Measurements from ENCODE around the gene ARRDC2.

Gene ARRDC2

DNA sequence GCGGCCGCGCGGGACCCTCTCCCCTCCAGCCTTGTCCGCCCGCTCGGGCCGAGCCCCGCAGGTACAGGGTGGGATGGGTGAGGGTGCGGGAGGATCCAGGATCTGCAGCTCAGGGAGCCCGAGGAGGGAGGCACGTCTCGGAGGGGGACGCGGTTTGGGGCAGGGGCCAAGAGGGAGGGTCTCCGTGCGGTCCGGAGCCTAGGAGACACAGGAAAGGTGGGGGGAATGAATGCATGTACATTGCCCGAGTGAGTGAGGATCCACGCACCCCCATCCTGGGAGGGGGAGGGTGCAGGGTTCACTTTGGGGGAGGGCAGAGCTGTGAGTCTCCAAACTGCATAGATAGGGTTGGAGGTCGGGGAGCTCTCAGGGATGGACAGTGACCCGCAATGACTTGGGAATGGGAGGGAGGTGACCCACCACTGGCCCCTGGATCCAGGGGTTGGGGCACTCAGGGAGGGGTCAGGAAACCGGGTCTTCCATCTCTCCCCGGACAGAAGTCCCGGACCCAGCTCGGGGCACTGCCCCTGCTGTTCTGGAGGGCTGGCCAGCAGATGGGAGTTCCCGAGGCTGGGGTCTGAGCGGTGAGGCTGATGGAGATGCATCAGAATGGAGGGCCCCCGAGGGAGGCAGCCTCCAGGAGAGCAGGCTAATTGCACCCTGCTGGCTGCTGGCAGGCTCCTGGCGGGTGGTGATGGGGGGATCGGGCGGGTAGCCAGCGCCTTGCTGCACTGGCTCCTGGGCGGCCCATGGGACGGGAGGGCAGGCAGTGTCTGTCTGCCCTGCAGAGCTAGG, 40.5 kb upstream of the ARRDC2 start:
- H3K4me3 ChIP-seq (ENCODE audit: low read depth, low read length) = peak overlapping the region; percentile 32; the same call in 1 of the 2 replicates
- TF ChIP-seq, protein P1, sequence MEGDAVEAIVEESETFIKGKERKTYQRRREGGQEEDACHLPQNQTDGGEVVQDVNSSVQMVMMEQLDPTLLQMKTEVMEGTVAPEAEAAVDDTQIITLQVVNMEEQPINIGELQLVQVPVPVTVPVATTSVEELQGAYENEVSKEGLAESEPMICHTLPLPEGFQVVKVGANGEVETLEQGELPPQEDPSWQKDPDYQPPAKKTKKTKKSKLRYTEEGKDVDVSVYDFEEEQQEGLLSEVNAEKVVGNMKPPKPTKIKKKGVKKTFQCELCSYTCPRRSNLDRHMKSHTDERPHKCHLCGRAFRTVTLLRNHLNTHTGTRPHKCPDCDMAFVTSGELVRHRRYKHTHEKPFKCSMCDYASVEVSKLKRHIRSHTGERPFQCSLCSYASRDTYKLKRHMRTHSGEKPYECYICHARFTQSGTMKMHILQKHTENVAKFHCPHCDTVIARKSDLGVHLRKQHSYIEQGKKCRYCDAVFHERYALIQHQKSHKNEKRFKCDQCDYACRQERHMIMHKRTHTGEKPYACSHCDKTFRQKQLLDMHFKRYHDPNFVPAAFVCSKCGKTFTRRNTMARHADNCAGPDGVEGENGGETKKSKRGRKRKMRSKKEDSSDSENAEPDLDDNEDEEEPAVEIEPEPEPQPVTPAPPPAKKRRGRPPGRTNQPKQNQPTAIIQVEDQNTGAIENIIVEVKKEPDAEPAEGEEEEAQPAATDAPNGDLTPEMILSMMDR (IDR thresholded peaks at IDR 0.05; ENCODE audit: insufficient read depth, low read length, missing control alignments) = no peak
- no peak for DNase-seq (ENCODE audit: low read depth, low spot score)
- CTCF ChIA-PET = interaction anchor here (0.9 kb wide), 1 partner anchor 21 kb away, joined by 3 read pairs; no protein-coding TSS in a partner anchor
- POLR2A ChIA-PET = no interaction called here

DNA sequence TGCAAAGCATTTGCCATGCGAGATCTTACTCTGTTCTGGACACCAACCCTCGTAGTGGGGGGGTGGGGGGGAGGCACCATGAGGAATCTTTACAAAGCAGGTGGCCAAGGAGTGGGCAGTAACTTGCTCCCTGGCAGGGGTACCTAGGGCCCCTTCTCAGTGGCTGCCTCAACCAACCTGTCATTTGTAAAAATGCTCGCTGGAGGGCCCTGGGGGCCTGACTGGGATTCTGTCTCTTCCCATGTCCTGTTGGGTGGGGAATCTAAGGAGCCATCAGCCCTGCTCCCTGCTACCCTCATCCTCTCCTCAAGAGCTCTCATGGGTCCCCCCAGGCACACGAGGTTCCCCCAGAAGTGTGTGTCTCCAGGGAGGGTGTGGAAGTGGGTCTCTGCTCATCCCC, 39.6 kb upstream of the ARRDC2 start:
- TF ChIP-seq, protein P1 (IDR thresholded peaks at IDR 0.05; ENCODE audit: insufficient read depth, low read length, missing control alignments) = no peak
- no peak for DNase-seq (ENCODE audit: low read depth, low spot score)
- ChIA-PET CTCF (interaction anchor here (1.1 to 1.4 kb wide), 3 partner anchors 20 to 29 kb away, joined by 3 to 5 read pairs (median 4); no protein-coding TSS in a partner anchor), POLR2A (no interaction called here)
- H3K4me3 ChIP-seq (ENCODE audit: low read depth, low read length) = no peak overlapping the region

DNA sequence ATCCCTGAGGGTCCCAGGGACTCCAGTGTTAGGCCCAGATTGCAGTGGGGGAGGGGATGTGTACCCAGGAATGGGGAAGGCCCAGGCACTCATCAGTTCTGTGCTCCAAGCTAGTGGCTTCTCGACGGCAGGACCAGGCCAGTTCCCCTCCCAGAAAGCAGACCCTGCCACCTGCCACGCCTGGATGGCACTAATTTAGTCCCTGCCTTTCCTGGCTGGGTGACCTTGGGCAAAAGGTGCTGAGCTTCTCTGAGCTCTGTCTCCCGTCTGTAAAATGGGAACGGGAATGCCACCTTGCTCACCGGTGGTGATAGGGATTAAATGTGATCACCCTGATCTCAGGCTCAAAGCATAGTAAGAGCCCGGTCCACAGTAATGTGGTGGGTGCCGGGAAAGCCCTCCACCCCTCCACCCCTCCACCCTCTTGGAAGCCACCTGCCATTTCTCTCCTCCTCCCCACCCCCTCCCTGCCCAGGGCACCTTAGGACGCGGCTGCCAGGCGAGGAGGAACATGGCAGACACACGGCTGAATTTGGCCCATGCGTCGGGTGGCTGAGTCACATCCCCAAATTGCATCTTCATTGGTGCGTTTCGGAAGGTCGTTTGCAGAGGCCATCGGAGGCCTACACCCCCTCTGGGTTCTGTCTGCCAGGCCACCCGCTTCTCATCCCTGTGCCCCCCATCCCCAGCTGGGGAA, 38.7 kb upstream of the ARRDC2 start:
- TF ChIP-seq, protein P1 (IDR thresholded peaks at IDR 0.05; ENCODE audit: insufficient read depth, low read length, missing control alignments) = no peak
- ChIA-PET CTCF (interaction anchor here (1.1 to 1.4 kb wide), 3 partner anchors 21 to 28 kb away, joined by 3 to 5 read pairs (median 4); no protein-coding TSS in a partner anchor), POLR2A (no interaction called here)
- DNase-seq (ENCODE audit: low read depth, low spot score) = no peak
- H3K4me3 ChIP-seq (ENCODE audit: low read depth, low read length) = no peak overlapping the region

DNA sequence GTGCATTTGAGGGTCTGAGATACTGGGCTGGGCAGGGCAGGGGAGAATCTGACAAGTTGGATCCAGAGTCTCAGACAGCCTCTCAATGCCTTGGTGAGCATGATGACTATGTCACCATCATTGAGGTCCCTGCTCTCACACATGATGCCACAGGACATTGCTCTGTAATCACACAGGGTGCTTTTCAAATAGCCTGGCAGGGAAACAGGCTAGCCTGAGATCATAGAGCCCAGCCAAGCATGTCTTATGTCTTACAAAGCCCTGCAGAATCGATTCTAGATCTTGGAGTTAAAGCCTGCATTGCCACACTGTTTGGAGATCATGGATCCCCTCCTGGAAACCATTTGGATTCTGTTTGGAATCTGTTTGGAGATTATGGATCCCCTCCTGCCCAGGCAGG, 35.7 kb upstream of the ARRDC2 start:
- POLR2A ChIA-PET = no interaction called here
- TF ChIP-seq, protein P1 (IDR thresholded peaks at IDR 0.05; ENCODE audit: insufficient read depth, low read length, missing control alignments) = no peak
- CTCF ChIA-PET = interaction anchor here (2.3 kb wide), 1 partner anchor 24 kb away, joined by 6 read pairs; no protein-coding TSS in a partner anchor
- no peak for DNase-seq (ENCODE audit: low read depth, low spot score)
- no peak overlapping the region for H3K4me3 ChIP-seq (ENCODE audit: low read depth, low read length)

DNA sequence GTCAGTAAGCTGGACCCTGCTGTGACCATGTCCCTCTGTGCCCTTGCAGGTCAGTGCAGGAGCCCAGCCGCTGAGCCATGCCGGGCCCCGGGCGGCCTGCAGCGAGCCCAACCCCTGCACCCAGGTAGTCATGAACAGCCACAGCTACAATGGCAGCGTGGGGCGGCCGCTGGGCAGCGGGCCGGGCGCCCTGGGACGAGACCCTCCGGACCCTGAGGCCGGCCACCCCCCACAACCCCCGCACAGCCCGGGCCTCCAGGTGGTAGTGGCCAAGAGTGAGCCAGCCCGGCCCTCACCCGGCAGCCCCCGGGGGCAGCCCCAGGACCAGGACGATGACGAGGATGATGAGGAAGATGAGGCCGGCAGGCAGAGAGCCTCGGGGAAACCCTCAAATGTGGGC, 34.2 kb upstream of the ARRDC2 start:
- no peak overlapping the region for H3K4me3 ChIP-seq (ENCODE audit: low read depth, low read length)
- DNase-seq (ENCODE audit: low read depth, low spot score) = no peak
- TF ChIP-seq, protein P1 (IDR thresholded peaks at IDR 0.05; ENCODE audit: insufficient read depth, low read length, missing control alignments) = no peak
- POLR2A ChIA-PET = no interaction called here
- CTCF ChIA-PET = interaction anchor here (1.2 to 2.3 kb wide), 3 partner anchors 22 to 36 kb away, joined by 3 to 6 read pairs (median 5); no protein-coding TSS in a partner anchor

DNA sequence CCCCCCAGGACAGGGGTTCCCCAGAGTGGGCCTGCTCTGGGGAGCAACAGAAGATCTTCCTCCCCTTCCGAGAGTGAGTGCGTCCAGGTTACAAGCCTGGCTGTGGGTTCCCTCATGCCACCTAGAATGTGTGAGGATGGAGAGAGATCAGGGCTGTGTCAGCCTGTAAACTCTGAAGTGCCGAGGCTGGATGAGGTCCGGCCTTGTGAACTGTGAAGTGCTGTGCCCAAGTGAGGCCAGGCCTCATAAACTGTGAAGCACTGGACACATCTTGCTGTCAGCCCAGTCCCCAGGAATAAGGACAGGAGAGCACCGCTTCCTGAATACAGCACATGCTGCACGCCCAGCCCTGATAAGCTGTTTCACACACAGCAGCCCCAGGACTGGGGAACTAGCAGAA, 33.4 kb upstream of the ARRDC2 start:
- TF ChIP-seq, protein P1 (IDR thresholded peaks at IDR 0.05; ENCODE audit: insufficient read depth, low read length, missing control alignments) = no peak
- no peak for DNase-seq (ENCODE audit: low read depth, low spot score)
- no peak overlapping the region for H3K4me3 ChIP-seq (ENCODE audit: low read depth, low read length)
- ChIA-PET POLR2A (no interaction called here), CTCF (interaction anchor here (1.2 to 1.3 kb wide), 2 partner anchors 36 to 119 kb away, joined by 3 to 4 read pairs; no protein-coding TSS in a partner anchor)

Data from AG04449 (cell line).